Measurements from ENCODE around the gene ZMAT3.

The ZMAT3 gene

DNA sequence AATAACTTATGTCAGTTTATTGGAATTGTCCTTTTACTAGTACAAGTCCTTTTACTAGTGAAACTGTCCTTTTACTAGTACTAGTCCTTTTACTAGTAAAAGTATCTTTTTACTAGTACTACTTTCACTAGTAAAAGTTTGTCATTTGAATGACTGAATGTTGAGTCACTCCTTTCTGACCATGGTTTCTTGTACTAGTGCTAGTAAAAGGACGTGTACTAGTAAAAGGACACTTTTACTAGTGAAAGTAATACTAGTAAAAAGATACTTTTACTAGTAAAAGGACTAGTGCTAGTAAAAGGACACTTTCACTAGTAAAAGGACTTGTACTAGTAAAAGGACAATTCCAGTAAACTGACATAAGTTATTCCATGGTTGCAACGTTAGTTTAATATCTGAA lies 96.3 kb downstream of the ZMAT3 start:
- no peak overlapping the region for H3K4me3 ChIP-seq (ENCODE audit: low read length)
- TF ChIP-seq, protein P1, sequence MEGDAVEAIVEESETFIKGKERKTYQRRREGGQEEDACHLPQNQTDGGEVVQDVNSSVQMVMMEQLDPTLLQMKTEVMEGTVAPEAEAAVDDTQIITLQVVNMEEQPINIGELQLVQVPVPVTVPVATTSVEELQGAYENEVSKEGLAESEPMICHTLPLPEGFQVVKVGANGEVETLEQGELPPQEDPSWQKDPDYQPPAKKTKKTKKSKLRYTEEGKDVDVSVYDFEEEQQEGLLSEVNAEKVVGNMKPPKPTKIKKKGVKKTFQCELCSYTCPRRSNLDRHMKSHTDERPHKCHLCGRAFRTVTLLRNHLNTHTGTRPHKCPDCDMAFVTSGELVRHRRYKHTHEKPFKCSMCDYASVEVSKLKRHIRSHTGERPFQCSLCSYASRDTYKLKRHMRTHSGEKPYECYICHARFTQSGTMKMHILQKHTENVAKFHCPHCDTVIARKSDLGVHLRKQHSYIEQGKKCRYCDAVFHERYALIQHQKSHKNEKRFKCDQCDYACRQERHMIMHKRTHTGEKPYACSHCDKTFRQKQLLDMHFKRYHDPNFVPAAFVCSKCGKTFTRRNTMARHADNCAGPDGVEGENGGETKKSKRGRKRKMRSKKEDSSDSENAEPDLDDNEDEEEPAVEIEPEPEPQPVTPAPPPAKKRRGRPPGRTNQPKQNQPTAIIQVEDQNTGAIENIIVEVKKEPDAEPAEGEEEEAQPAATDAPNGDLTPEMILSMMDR (conservative IDR thresholded peaks at IDR 0.05; ENCODE audit: low read length), result no peak
- no peak for DNase-seq (ENCODE audit: low read depth)

DNA sequence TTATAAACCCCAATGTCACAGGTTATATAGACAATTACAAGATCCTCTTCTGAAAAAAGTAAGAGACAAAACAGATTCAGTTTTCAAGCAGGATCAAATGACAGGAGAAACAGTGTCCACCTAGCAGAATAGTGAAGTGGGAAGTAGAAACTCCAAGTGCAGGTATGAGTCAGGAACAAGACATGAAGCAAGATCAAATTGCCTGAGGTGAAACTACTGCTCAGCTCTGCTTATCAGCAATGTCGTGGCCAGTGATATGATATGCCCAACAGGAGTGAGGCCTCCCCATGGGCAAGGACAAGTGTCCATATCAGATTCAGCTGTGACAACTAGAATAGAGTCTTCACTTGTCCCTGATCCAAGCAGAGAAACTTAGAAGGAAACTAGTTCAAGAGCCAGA lies 100.0 kb downstream of the ZMAT3 start:
- no peak for DNase-seq (ENCODE audit: low read depth)
- TF ChIP-seq, protein P1 (conservative IDR thresholded peaks at IDR 0.05; ENCODE audit: low read length), result no peak

DNA sequence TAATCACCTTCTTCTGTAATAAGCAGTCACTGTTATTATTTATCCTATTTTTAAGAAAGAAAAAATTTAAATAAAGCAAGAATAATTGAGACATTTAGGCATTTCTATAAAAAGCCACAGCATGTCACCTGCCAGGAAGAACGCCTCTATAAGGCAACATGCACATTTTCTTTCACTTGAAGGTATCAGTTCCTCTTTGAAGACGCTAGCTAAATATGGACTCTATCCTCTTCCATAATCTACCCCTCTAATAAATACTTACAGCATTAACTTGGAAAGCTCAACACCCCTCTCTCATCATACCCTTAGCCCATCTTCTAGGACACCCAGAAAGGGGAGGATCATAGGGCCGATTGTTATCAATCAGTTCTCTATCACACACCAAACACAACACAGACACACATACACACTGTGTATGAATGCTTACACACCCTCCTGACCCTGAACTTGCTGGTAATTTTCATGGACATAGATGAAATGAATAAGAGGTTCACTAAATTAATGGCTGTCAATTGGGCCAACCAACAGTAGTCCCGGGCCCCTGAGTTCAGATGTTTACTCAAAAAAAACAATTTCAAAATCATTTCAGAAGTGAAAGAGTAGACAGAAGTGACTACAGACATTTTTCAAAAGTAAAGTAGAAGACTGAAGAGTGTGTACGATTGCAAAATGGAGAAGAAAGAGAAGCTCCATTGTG lies 102.5 kb downstream of the ZMAT3 start:
- no peak overlapping the region for H3K4me3 ChIP-seq (ENCODE audit: low read length)
- DNase-seq (ENCODE audit: low read depth), result no peak
- TF ChIP-seq, protein P1 (conservative IDR thresholded peaks at IDR 0.05; ENCODE audit: low read length), result no peak

More for the DNA sequence above, 100.0 kb downstream of the ZMAT3 start:
- H3K4me3 ChIP-seq (ENCODE audit: low read length), result no peak overlapping the region

All from AG10803 (cell line).